ENCODE results near the gene FAM72A.
"Not testable (repeated sequence)": the region's sequence is repeated elsewhere in the genome, so short reads cannot be mapped to it uniquely, and the experiment has no call there.

GRCh38 chr1:206182368-206183317 is 20.0 kb downstream of the FAM72A start:
- TF ChIP-seq CTCF (IDR thresholded peaks at IDR 0.05; ENCODE audit: low read depth, low read length, missing input control); RXRA (IDR thresholded peaks at IDR 0.05); JUND (IDR thresholded peaks at IDR 0.05); TAF1 (conservative IDR thresholded peaks at IDR 0.05); YY1 (IDR thresholded peaks at IDR 0.05); GABPA (IDR thresholded peaks at IDR 0.05 in 1 of 2, conservative IDR thresholded peaks at IDR 0.05 in 1 of 2): not testable (repeated sequence)
- TF ChIP-seq, protein P1, sequence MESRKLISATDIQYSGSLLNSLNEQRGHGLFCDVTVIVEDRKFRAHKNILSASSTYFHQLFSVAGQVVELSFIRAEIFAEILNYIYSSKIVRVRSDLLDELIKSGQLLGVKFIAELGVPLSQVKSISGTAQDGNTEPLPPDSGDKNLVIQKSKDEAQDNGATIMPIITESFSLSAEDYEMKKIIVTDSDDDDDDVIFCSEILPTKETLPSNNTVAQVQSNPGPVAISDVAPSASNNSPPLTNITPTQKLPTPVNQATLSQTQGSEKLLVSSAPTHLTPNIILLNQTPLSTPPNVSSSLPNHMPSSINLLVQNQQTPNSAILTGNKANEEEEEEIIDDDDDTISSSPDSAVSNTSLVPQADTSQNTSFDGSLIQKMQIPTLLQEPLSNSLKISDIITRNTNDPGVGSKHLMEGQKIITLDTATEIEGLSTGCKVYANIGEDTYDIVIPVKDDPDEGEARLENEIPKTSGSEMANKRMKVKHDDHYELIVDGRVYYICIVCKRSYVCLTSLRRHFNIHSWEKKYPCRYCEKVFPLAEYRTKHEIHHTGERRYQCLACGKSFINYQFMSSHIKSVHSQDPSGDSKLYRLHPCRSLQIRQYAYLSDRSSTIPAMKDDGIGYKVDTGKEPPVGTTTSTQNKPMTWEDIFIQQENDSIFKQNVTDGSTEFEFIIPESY (IDR thresholded peaks at IDR 0.05) = not testable (repeated sequence)
- TF ChIP-seq, protein P2, sequence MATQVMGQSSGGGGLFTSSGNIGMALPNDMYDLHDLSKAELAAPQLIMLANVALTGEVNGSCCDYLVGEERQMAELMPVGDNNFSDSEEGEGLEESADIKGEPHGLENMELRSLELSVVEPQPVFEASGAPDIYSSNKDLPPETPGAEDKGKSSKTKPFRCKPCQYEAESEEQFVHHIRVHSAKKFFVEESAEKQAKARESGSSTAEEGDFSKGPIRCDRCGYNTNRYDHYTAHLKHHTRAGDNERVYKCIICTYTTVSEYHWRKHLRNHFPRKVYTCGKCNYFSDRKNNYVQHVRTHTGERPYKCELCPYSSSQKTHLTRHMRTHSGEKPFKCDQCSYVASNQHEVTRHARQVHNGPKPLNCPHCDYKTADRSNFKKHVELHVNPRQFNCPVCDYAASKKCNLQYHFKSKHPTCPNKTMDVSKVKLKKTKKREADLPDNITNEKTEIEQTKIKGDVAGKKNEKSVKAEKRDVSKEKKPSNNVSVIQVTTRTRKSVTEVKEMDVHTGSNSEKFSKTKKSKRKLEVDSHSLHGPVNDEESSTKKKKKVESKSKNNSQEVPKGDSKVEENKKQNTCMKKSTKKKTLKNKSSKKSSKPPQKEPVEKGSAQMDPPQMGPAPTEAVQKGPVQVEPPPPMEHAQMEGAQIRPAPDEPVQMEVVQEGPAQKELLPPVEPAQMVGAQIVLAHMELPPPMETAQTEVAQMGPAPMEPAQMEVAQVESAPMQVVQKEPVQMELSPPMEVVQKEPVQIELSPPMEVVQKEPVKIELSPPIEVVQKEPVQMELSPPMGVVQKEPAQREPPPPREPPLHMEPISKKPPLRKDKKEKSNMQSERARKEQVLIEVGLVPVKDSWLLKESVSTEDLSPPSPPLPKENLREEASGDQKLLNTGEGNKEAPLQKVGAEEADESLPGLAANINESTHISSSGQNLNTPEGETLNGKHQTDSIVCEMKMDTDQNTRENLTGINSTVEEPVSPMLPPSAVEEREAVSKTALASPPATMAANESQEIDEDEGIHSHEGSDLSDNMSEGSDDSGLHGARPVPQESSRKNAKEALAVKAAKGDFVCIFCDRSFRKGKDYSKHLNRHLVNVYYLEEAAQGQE (IDR thresholded peaks at IDR 0.05) = not testable (repeated sequence)
- TF ChIP-seq, protein P3, sequence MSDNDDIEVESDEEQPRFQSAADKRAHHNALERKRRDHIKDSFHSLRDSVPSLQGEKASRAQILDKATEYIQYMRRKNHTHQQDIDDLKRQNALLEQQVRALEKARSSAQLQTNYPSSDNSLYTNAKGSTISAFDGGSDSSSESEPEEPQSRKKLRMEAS (IDR thresholded peaks at IDR 0.05) = not testable (repeated sequence)
- TF ChIP-seq, protein P4, sequence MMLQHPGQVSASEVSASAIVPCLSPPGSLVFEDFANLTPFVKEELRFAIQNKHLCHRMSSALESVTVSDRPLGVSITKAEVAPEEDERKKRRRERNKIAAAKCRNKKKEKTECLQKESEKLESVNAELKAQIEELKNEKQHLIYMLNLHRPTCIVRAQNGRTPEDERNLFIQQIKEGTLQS (IDR thresholded peaks at IDR 0.05) = not testable (repeated sequence)

All from liver (tissue), 3 donors.